HG02571 (cell line): ENCODE measurements around the gene KDM4C.

ENCODE experiments used
- ATAC-seq: cut with Tn5 transposase; IDR thresholded peaks from one replicate; pipeline ENCODE4 v1.9.1; 2021; ENCODE audit warnings: mild to moderate bottlenecking, moderate library complexity; ENCODE audit not compliant: unreplicated experiment

KDM4C gene

DNA sequence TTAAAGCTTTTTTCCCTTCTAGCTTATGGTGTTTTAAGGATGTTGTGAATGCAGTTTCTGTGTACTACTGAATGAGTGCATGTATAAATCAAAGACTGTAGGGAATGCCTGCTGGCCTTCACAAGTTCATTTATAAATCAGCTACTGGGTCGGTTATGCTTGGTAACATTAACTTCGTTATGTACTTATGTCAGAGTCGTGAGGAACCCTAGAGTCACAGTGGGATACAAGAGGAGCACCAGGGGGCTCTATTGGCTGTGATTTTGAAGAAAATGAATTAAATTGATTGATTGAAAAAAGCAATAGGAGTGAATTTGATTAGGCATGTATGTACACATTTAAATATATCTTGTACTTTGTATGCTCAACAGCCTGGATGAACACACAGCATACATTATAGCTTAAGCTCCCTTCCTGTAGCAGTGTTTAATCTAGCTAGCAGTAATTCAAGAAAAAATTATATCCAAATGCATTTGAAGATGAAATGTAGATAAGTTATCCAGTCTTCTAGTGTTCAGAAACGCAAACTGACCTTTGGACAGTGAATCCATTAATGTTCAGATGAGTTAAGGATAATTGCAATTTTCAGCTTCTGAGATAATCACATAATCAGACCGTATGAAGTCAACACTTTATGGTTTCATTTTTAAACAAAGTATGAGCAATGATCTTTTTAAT, 204.2 kb downstream of the KDM4C start:
- ATAC-seq = no peak

DNA sequence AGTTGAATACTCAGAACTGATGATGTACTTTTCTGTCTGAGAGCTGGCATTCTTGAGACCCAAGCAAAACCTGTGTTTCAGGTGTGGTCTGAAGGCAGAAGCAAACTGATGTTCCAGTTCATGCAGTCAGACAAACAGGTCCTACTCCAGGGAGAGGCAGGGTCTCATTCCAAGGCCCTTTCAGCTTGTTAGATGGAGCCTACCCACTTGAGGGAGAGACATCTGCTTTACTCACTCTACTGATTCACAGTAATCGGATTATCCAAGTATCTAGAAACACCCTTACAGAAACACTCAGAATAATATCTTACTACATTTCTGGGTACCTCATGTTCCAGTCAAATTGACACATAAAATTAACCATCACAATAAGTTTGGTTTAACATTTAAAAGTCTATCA, 207.8 kb downstream of the KDM4C start:
- ATAC-seq = no peak

DNA sequence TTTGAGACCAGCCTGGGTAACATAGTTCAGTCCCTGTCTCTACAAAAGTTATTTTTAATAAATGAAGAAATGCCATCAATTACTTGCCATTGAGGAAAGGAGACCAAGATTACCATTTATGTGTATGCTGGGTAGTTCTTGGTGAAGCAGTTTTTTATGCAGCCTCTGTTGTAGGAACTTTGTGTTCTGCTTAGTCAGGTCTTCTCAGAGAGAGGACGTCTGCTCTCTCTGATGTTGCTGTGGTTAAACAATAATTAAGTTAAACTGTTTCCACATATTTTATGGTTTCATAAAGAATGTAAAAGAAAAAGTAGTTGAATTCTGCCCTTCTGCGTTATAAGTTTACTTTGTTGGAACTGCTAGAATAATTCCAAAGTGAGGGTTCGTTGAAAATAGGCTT, 210.5 kb downstream of the KDM4C start:
- ATAC-seq = no peak

DNA sequence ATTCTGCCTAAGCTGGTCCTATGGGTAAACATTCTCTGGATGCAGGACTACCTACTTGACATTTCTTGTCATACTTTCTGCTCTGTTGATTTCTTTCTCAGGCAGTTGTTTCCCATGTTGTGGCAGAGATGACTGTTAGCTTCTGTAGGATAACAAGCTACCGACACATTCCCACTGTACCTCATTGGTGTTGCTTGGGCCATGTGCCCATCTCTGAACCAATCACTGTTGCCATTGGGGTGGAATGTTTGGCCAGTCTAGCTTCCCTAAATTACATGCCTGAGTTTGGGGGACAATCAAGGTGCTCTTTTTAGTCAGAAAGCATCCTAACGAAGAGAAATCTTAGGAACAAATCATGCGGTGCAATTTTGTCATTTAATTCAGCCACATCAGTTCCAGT, 212.0 kb downstream of the KDM4C start:
- no peak for ATAC-seq

DNA sequence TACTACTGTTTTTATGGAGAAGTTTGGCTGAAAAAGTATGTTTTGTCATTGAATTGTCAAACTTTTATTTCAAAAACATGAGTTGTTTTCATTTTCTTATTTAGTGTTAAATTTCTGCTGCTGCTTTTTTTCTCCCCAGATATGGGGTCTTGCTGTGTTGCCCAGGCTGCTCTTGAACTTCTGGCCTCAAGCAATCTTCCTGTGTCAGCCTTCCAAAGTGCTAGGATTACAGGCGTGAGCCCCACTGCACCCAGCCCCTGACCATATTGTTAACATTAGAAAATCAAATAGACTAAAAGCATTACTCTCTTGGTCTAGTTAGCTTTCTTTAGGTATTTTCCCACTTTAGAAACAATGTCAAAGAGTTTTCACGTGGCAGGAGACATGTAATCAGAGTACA, 215.3 kb downstream of the KDM4C start:
- no peak for ATAC-seq

DNA sequence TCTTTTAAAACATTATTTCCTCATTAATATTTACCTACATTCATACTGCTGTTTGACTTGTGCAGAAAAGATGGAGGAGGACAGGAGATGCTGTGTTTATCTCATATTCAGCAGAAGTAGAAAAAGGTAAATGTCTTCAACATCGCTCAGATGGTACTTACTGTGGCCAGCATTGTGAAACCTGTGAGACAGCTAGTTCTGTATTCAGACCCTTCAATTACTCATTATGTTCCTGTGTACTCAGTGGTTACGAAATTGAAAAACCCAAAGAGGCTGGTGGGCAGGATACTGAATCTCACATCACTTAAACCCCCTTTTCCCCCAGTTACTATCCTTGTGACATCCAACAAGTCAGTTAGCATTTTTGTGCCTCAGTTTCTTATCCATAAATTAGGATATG, 216.0 kb downstream of the KDM4C start:
- peak; percentile 95 for ATAC-seq

DNA sequence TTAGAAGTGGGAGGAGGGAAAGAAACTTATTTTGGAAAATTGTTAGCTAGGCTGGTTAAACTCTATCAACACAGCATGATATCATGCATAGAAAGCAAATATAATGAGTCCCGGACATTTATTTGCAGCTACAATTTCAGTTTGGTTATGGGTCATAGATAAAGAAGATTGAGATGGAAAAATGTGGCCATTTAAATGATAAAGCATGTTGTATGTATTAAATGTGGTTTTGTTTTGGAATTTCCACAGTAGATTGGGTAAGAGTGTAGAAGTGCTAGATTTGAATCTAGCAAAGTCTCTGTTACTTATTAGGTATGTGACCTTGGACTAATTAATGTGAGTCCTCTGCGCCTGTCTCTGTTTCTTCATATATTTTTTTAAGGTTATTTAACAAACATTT, 217.4 kb downstream of the KDM4C start:
- no peak for ATAC-seq

DNA sequence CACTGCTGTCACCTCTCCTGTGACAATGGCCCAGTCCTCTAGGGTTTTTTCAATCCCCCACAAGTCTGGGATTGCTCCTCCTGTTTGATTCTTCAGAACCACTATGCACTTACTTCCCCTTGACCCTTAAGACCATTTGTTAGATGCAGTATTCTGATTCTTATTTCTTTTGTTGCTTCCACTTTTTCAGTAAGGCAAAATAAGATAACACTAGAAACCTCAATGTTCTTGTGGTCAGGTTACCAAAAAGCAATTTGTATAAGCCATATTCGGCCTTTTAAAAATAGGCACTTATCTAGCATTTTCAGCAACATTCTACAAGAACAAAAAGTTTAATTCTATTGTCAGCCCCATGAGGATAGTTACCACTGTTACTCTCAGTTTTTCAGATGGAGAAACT, 220.0 kb downstream of the KDM4C start:
- ATAC-seq = no peak

DNA sequence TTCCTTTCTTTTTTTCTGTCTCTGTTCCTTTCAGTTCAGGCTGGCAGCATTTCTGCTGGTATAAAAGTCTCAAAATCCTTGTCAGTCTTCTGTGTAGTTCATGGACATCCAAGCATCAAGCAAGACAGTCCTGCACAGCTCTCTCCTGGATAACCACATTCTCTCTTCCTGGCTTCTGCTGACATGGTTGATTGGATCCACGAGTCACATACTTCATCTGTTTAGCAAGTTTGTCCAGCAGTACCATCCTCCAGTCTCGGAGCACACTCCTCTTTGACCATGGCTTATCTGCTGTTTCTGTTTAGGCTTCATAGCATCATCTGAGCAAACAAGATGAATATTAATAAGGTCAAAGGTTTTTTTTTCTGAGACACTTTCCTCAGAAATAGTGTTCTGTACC, 220.8 kb downstream of the KDM4C start:
- no peak for ATAC-seq

DNA sequence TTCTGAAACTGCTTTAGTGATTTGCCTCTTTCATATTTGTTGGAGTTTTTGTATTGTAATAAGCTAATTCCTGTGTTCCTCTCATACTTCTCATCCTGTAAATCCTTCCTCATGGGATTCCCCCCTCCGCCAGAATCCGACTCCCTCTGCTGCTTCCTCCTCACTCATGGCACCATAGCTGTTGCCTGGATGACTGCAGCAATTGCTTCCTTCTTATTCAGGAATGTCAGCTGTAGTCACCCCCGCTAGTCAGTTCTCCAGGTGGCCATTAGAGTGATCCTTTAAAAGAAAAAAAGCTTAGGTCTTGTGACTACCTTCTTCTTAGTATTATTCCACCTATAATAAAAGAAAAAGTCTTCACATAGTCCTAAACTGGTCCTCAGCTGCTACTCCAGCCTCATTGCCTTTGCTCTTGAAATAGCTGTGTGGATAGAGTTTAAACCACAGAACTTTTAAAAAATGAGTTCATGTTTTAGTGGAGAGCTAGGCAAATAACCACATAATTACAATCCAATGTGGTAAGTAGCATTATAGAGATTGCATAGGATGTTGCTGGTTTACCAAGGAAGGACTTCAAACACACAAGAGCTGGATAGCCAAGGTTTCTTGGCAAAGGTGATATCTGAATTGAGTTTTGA, 227.3 kb downstream of the KDM4C start:
- no peak for ATAC-seq

DNA sequence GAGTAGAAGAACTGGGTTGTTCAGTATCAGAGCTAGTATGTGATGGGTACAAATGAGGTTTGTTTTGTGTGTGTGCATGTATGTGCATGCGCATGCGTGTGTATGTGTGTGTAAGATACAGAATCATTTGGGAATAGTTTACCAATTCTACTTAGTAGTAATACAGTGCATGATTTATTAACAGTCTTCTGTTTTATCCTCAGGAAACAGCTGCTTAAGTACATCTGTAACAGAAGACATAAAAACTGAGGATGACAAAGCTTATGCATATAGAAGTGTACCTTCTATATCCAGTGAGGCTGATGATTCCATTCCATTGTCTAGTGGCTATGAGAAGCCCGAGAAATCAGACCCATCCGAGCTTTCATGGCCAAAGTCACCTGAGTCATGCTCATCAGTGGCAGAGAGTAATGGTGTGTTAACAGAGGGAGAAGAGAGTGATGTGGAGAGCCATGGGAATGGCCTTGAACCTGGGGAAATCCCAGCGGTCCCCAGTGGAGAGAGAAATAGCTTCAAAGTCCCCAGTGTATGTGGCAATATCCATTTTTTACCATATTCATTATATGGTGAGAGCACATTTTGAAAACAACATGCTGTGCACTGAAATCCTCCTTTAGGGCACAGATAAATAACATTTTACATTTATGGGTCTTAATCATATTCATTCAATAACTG, 228.5 kb downstream of the KDM4C start:
- no peak for ATAC-seq

DNA sequence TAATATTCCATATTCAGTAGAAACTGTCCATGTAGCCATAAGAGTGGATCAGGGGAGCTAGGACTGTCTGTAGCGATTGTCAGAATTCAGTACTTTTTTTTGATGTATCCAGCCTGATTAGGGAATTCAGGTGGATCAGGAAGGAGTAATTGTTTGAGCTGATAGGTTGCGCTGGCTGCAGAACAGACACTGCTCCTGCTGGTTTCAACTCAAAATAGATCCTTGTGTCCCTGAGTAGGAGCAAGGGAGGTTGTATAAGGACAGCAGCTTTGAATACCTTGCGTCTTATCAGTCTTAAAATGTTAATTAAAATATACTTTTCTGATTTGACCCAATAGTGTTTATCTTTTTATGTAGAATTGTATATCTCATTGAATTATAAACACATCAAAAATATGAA, 229.6 kb downstream of the KDM4C start:
- no peak for ATAC-seq

DNA sequence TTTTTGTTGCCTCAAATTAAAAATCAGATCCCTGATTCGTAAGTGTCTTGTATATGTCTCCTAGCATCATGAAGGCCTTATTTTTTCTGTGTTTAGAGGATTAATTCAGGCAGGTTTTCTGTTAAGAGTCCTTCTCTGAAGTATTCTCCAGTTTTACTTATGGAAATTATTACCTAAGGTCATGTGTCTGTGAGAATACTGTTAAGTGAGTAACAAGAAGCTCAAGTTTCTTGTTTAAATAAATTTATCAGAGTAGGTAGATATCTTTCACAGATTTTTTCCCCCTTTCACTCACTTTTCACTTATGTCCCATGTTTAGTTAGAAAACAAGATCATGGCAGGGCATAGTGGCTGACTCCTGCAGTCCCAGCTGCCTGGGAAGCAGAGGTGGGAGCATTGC, 233.6 kb downstream of the KDM4C start:
- no peak for ATAC-seq

DNA sequence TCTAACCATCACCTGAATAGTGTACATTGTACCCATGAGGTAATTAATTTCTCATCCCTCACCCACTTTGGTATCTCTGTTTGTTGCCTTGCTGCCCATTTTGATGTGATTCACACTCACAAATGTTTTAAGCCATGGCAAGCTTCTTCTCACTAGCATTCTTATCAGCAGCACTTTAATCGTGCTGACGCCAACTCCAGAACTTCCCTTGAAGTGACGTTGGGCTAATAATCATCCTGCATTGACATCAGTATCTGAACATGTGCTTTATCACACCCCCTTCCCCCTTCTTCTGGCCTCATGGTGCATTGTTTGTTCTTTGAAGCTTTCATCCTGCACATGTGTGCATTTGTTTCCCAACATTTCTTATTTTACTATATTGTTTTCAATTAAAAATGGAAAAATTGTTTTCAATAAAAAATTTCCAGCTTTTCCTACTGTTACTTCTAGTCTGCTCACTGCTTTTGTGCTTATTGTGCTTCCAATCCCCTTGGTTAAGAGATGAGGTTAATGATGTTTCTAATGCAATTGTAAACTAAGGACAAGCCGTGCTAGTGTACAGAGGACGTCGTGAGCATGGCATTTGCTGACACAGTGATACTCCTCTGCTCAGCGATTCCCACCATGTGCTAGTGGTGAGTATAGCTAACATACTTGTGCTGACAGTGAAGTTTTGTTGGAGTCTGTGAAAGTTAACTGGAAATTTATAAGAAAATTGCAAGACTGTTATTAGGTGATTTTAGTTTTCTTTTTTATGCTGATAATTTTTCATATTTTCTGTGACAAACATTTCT, 238.5 kb downstream of the KDM4C start:
- ATAC-seq = no peak

DNA sequence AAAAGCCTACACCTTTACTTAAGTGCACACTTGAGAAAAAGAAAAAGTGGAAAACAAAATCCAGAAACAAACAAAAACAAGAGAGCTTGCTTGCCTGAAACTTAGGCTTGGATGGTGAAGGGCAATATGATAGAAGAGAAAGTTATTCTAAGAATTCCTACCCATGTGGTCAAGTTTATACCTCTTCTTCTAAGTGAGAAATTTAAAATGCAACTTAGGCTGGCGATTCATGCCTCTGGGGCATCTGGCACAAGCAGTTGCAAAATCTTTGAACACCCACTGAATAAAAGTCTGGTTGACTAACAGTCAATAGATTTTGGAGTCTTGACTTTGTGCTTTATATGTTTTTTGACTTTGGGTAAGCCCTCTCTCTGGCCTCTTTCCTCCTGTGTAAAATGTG, 239.6 kb downstream of the KDM4C start:
- no peak for ATAC-seq

DNA sequence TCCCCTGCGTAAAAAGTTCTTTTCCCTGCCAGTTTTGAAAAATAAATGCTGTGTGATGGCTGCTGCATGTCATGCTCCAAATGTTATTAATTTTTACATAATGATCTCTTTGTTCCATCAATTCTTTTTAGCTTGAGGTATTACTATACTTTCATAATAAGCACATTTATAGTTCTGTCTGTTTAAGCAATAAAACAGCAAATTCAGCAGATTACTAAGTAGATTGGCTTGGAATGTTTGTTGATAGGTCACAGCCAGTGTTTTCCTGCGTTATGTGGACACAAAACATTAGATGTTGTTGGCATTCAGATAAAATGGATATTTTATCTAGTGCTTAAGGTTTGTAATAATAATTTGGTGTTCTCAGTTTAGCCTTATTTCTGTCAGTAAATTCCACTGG, 242.0 kb downstream of the KDM4C start:
- ATAC-seq = no peak

DNA sequence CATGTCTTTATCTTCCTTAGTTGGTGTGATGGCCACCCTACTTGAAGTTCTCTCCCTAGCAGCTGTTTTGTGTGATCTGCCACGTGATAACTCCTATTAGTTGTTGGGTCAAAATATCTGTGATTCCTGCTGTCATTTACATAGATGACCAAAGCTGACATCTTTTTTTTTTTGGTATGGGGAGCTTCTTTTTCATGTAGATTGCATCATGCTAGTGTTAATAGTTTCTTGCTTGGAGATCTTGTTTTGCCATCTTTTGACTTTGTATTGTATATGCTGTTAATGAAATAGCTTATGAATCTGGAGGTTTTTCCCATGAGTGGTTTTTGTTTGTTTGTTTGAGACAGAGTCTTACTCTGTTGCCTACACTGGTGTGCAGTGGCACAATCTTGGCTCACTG, 243.8 kb downstream of the KDM4C start:
- ATAC-seq = no peak

DNA sequence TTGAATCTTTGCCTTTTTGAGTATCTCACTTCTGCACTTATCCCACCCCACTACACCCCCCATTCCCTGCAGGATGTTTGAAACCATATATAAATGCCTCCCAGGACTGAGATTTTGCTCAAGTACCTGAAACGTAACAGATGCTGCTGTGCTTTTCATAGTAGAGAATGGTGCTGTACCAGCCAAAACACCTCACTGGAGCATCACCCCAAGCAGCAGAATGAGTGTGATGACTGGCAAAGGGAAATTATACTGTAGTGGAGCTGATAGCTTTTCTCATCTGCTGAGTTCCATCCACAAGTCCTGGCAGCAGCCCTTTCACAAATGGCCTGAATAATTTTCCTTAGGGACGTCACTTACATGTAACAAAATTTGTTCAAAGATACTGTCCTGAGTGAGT, 246.1 kb downstream of the KDM4C start:
- no peak for ATAC-seq

DNA sequence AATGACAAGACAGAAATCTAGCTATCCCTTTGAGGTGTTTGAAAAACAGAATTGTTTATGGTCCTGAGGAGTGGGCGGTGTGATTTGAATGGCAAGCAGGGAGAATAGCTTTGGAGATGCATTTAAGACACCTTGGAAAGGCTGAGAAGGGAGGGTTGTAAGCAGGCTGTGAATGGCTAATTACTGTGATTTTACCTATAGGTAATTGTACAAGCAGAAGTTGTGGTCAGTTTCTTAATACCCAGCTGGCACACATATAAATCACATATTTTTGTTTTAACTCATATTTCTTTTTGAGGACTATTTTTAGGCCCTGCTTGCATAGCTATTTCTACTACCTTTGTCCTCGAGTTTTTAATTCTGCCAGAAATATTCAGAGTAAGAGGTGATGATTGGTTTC, 248.6 kb downstream of the KDM4C start:
- no peak for ATAC-seq

DNA sequence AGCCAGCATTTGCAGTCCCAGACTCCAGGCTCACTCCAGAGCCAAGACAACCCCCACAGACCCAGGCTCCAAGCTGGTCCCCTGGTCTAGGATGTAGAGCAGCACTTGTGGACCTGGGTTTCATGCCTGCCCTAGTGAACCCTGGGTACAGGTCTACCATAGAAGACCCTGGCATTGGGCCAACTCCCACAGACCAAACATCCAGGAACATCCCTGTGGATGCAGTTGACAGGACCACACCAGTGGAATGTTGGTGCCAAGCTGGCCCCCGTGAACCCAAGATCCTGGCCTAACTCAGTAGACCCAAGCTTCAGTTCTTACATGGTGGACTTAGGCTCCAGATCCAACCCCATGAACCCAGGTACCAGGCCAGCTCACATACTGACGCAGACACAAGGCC, 250.6 kb downstream of the KDM4C start:
- ATAC-seq = no peak

DNA sequence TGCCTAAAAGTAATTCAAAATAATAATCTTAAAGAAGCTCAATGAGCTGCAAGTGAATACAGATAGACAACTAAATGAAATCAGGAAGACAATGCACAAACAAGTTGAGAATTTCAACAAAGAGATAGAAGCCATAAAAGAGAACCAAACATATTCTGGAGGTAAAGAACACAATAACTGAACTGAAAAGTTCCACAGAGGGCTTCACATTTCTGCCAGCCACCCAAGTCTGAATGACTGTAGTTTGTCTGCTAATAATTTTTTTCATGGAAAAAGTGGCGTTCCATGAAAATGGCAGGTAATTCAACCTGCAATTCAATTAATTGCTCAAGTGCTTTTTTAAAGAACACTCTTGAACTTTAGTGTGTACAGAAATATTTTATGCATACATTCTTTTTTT, 251.3 kb downstream of the KDM4C start:
- no peak for ATAC-seq
